GM12891 (cell line): ENCODE results near the gene GAB1.

Experiments
- DNase-seq: peaks from one replicate; pipeline ENCODE4 v3.0.0; 2011; ENCODE audit warnings: low spot score; ENCODE audit not compliant: insufficient read length
- FAIRE-seq: peaks from 2 replicates; lab custom pipeline; 2011; peaks lifted over from hg19 to GRCh38; lab: Jason Lieb, UNC
- PAX5 ChIP-seq: IDR thresholded peaks from 2 replicates; pipeline ENCODE4 v1.6.1; 2011; ENCODE audit warnings: low read length, moderate library complexity, mild to moderate bottlenecking; ENCODE audit not compliant: insufficient read depth, severe bottlenecking
- POLR2A ChIP-seq: IDR thresholded peaks from 2 replicates; pipeline ENCODE4 v1.6.1; 2011; ENCODE audit warnings: low read depth, low read length, control low read depth
- POLR2AphosphoS5 ChIP-seq: IDR thresholded peaks from 2 replicates; pipeline ENCODE4 v1.6.1; 2011; ENCODE audit warnings: low read depth, low read length, control low read depth
- POU2F2 ChIP-seq: IDR thresholded peaks from 2 replicates; pipeline ENCODE4 v1.6.1; 2011; ENCODE audit warnings: low read depth, mild to moderate bottlenecking, control low read depth, low read length, moderate library complexity
- SPI1 ChIP-seq: IDR thresholded peaks from 2 replicates; pipeline ENCODE4 v1.6.1; 2011; ENCODE audit warnings: low read depth, low read length, control low read depth
- TAF1 ChIP-seq: IDR thresholded peaks from 2 replicates; pipeline ENCODE4 v1.6.1; 2011; ENCODE audit warnings: low read depth, low read length, control low read depth

The GAB1 gene

DNA sequence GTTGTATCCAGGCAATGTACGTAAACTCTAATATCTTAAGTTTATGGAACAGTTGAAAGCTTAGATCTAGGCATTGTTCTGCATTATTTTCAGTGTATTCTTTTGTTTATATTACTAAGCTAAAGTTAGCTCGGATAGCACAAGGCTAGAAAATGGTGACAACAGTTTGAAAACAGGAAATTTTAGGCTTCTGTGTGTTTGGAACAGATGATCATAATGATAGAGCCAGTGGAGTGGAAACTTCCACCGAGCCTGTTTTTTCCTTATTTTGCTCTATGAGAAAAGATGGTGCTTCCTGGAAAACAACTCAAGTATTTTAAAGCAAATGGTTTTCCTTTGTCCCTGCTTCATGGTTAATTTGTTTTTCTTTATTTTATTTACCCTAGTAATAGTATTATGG, 70.8 kb downstream of the GAB1 start:
- TF ChIP-seq PAX5 = no peak
- no peak for TF ChIP-seq POU2F2
- no peak for TF ChIP-seq TAF1
- TF ChIP-seq POLR2AphosphoS5 = no peak
- TF ChIP-seq SPI1 = no peak
- TF ChIP-seq POLR2A = no peak
- no peak for FAIRE-seq
- no peak for DNase-seq

- FAIRE-seq (no peak), DNase-seq (no peak)
- no peak for TF ChIP-seq POU2F2
- no peak for TF ChIP-seq TAF1
- no peak for TF ChIP-seq PAX5
- TF ChIP-seq POLR2A = no peak
Observed at GRCh38 chr4:143407888-143408287, 71.2 kb downstream of the GAB1 start.

DNA sequence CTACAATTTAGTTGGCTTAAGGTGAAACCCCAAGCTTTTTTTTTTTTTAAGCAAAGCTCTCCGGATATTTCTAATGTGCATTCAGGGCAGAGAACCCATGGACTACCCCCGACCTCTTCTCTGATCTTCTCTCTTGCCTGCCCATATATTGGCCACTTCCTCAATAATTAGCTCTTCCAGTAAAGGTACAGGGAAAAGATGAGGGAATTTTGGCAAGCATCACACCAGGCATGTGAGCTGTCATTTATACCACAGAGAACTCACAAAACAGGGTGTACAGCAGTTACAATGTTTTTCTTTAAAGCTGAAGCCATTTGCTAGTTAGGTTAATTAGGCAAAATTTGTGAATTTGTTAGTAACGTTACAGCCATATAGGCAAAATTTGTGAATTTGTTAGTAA, 73.3 kb downstream of the GAB1 start:
- peak; percentile 63 for FAIRE-seq
- no peak for TF ChIP-seq SPI1
- no peak for TF ChIP-seq TAF1
- DNase-seq = no peak

GRCh38 chr4:143411527-143412419, 75.1 kb downstream of the GAB1 start:
- no peak for DNase-seq
- no peak for FAIRE-seq
- TF ChIP-seq POU2F2 (no peak), PAX5 (no peak), POLR2AphosphoS5 (no peak), TAF1 (no peak), POLR2A (no peak), SPI1 (no peak)

DNA sequence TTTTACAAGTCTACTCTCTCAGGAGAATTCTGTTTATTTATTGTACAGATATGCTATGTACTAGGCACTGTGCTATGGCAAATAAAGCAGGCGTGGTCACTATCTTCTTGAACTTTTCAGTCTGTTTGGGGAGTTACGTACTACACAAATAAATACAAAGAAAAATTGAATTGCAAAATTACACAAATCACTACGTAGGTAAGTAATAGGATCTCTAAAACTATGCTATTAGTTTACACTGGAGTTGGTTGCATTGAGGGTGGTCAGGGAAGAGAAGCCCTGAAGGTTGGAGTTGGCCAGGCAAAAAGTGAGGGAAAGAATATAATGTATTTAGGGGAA, 75.7 kb downstream of the GAB1 start:
- TF ChIP-seq POLR2AphosphoS5 (no peak), SPI1 (no peak), TAF1 (no peak), POLR2A (no peak), POU2F2 (no peak), PAX5 (no peak)
- FAIRE-seq (no peak), DNase-seq (no peak)

DNA sequence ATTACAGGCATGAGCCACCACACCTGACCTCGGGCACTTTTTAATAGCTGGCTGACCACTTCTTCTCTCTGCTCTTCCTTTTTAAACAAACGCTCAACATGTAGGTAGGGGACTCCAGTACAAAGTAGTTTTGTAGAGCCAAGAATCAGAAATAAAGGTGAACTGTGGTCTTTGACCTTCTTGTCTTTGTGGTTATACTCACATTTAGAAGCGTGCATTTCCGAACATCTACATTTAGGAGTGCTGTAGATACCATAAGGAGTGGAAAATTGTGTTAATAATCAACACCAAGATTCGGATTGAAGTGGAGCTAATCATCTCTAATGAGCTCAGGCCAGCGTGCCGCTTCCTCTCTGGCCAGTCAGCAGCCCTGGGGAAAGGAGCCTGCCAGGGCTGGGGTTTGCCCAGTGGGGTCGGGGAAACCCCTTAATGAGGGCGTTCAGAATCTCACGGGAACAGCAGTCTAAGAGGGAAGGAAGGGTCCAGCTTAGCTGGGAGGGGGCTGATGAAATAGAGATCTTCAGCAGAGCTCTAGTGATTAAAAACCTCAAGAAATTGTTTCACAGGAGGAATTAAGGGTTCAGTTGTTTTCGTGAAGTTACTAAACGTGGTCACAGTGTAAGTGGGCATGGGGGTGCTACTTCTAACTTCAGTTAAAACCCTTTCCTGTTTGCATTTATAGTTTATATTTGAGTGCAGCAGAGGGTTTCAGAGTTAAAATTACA, 81.2 kb downstream of the GAB1 start:
- peak; percentile 84 for FAIRE-seq
- DNase-seq = no peak

DNA sequence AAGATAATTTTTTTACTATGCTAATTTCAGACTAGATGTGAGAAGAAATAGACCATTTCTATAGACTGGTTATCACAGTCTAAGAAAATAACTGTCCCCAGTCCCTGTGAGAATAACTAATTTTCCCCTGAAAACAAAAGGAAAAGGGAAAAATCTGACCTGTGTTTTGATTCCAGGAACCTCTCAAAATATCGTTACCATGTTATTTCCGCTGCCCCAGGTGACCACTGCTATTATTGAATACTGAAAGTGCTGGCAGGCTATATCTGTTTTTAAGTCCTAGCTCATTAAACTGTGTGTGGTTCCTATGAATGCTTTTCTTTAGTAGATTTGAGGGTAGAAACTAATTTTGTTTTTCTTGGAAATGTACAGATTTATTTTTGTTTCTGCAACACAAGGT, 83.6 kb downstream of the GAB1 start:
- FAIRE-seq = no peak
- TF ChIP-seq POLR2AphosphoS5 = no peak
- no peak for TF ChIP-seq SPI1
- TF ChIP-seq TAF1 = no peak
- TF ChIP-seq POU2F2 = no peak
- TF ChIP-seq PAX5 = no peak
- TF ChIP-seq POLR2A = no peak

More for the DNA sequence above, 81.2 kb downstream of the GAB1 start:
- no peak for TF ChIP-seq POU2F2
- peak; percentile 48 for TF ChIP-seq SPI1
- no peak for TF ChIP-seq TAF1
- 0 out of 2 replicates have a peak, but pooled peaks have one; percentile 22 for TF ChIP-seq POLR2A

GRCh38 chr4:143421609-143422008, 84.9 kb downstream of the GAB1 start:
- DNase-seq (no peak), FAIRE-seq (no peak)
- TF ChIP-seq SPI1 = no peak
- TF ChIP-seq POLR2AphosphoS5 = no peak
- TF ChIP-seq PAX5 = no peak
- TF ChIP-seq TAF1 = no peak
- TF ChIP-seq POU2F2 = no peak
- no peak for TF ChIP-seq POLR2A

More for the DNA sequence above, 83.6 kb downstream of the GAB1 start:
- no peak for DNase-seq

DNA sequence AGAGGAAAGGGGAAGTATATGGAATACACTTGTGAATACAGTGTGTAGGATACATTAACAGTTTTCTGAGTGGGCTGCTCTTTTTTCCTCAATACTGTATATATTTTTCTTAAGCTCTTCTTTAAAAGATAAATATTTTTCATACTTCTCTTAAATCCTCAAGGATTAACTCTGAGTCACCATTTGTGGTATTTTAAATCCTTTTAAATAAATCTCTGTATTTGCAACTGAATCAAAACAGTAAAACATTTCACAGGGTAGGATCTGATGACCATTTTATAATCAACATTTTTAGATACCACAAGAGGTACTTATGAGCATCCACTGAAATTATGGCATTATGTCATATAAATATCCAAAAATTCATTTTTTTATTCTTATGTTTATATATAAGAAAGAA, 87.6 kb downstream of the GAB1 start:
- no peak for DNase-seq
- TF ChIP-seq PAX5 = no peak
- TF ChIP-seq SPI1 = no peak
- no peak for TF ChIP-seq TAF1
- TF ChIP-seq POLR2AphosphoS5 = no peak
- TF ChIP-seq POLR2A = no peak
- no peak for TF ChIP-seq POU2F2
- no peak for FAIRE-seq
